OCI-LY3 (cell line): Measurements from ENCODE around the gene TMEM272.

Experiments used
- H2AFZ ChIP-seq: fragments of 200-600, 300-600 bp; shearing (Covaris generic); 2 replicates; pipeline ENCODE4 v1.6.0; 2014; ENCODE audit warnings: antibody characterized with exemption, low read depth, low read length
- H3K27ac ChIP-seq: fragments of 200-600, 300-600 bp; sonication (generic); 2 replicates; pipeline ENCODE4 v1.5.1; 2014; ENCODE audit warnings: mild to moderate bottlenecking, low read length, moderate library complexity, mixed read lengths
- H3K27me3 ChIP-seq: fragments of 200-600, 300-600 bp; sonication (generic); 2 replicates; pipeline ENCODE4 v1.6.1; 2014; ENCODE audit warnings: low read depth, low read length, mixed read lengths
- H3K36me3 ChIP-seq: fragments of 200-600, 300-600 bp; sonication (generic); replicated peaks from 2 replicates; pipeline ENCODE3; 2014; ENCODE audit warnings: low read depth, low read length, mixed read lengths
- H3K4me1 ChIP-seq: fragments of 300-600, 200-600 bp; sonication (generic); 2 replicates; pipeline ENCODE4 v1.6.1; 2014; ENCODE audit warnings: low read length, mixed read lengths
- H3K4me2 ChIP-seq: fragments of 200-600, 300-600 bp; sonication (generic); 2 replicates; pipeline ENCODE4 v1.6.1; 2014; ENCODE audit warnings: low read length, mixed read lengths
- H3K4me3 ChIP-seq: fragments of 300-600, 200-600 bp; sonication (generic); 2 replicates; pipeline ENCODE4 v1.5.1; 2014; ENCODE audit warnings: antibody characterized with exemption, mild to moderate bottlenecking, low read length, moderate library complexity
- H3K79me2 ChIP-seq: fragments of 300-600, 200-600 bp; shearing (Covaris generic); 2 replicates; pipeline ENCODE4 v1.6.1; 2014; ENCODE audit warnings: mild to moderate bottlenecking, low read length, mixed read lengths
- H3K9ac ChIP-seq: fragments of 300-600, 200-600 bp; shearing (Covaris generic); 2 replicates; pipeline ENCODE4 v1.6.0; 2014; ENCODE audit warnings: mild to moderate bottlenecking, low read length, moderate library complexity
- H3K9me3 ChIP-seq: fragments of 200-600, 300-600 bp; shearing (Covaris generic); 2 replicates; pipeline ENCODE4 v1.6.1; 2014; ENCODE audit warnings: low read length, mixed read lengths; ENCODE audit not compliant: insufficient read depth
- H4K20me1 ChIP-seq: fragments of 200-600, 300-600 bp; sonication (generic); 2 replicates; pipeline ENCODE4 v1.6.1; 2016; ENCODE audit warnings: low read length, mixed read lengths; ENCODE audit not compliant: insufficient read depth
- CTCF ChIP-seq: fragments of 200-600, 300-600 bp; sonication (generic); IDR thresholded peaks from 2 replicates; pipeline ENCODE4 v1.5.1; 2014; ENCODE audit warnings: antibody characterized with exemption, low read length, low read depth
- EZH2phosphoT487 ChIP-seq: fragments of 200-600 bp; shearing (Covaris generic); IDR thresholded peaks from 2 replicates; pipeline ENCODE4 v1.6.1; 2018; ENCODE audit warnings: antibody characterized with exemption, mixed run types, low read depth

Gene TMEM272

GRCh38 chr13:51802631-51803418, 42.2 kb downstream of the TMEM272 start:
- peak overlapping the region; percentile 89 for H3K4me2 ChIP-seq
- H3K4me1 ChIP-seq = peaks cover 36% of the 10 kb centered on the region
- H3K27ac ChIP-seq = peak overlapping the region; percentile 78
- peak overlapping the region; percentile 78 for H3K9ac ChIP-seq
- no peaks in the 10 kb centered on the region for H4K20me1 ChIP-seq
- H3K79me2 ChIP-seq = peaks cover 15% of the 10 kb centered on the region
- H2AFZ ChIP-seq = 0 out of 2 replicates have a peak overlapping the region, but pooled peaks have one; percentile 27
- H3K9me3 ChIP-seq = no peaks in the 10 kb centered on the region
- peaks cover 7% of the 10 kb centered on the region for H3K36me3 ChIP-seq
- H3K27me3 ChIP-seq = no peaks in the 10 kb centered on the region
- TF ChIP-seq EZH2phosphoT487 (no peak), CTCF (no peak)
- H3K4me3 ChIP-seq = peak overlapping the region; percentile 81

GRCh38 chr13:51801631-51802099, 43.3 kb downstream of the TMEM272 start:
- Histone ChIP-seq H2AFZ (no peak overlapping the region), H3K4me3 (no peak overlapping the region), H3K4me1 (peaks cover 46% of the 10 kb centered on the region), H3K27ac (no peak overlapping the region), H3K36me3 (peaks cover 7% of the 10 kb centered on the region), H3K9ac (no peak overlapping the region), H3K9me3 (no peaks in the 10 kb centered on the region), H3K27me3 (no peaks in the 10 kb centered on the region), H3K79me2 (peaks cover 15% of the 10 kb centered on the region), H3K4me2 (peak overlapping the region; percentile 89), H4K20me1 (no peaks in the 10 kb centered on the region)
- TF ChIP-seq EZH2phosphoT487 (no peak), CTCF (no peak)

GRCh38 chr13:51800486-51800885, 44.5 kb downstream of the TMEM272 start:
- H3K79me2 ChIP-seq = peaks cover 15% of the 10 kb centered on the region
- H3K36me3 ChIP-seq = peaks cover 6% of the 10 kb centered on the region
- H4K20me1 ChIP-seq = no peaks in the 10 kb centered on the region
- peaks cover 53% of the 10 kb centered on the region for H3K4me1 ChIP-seq
- H3K9me3 ChIP-seq = no peaks in the 10 kb centered on the region
- H3K4me3 ChIP-seq = no peak overlapping the region
- no peak overlapping the region for H3K27ac ChIP-seq
- no peak overlapping the region for H3K4me2 ChIP-seq
- no peaks in the 10 kb centered on the region for H3K27me3 ChIP-seq
- H2AFZ ChIP-seq = no peak overlapping the region
- no peak for TF ChIP-seq EZH2phosphoT487
- TF ChIP-seq CTCF = no peak
- H3K9ac ChIP-seq = no peak overlapping the region

GRCh38 chr13:51799261-51799660, 45.7 kb downstream of the TMEM272 start:
- Histone ChIP-seq H3K4me1 (peaks cover 54% of the 10 kb centered on the region), H3K27me3 (no peaks in the 10 kb centered on the region), H3K4me3 (no peak overlapping the region), H2AFZ (no peak overlapping the region), H3K9ac (no peak overlapping the region), H3K9me3 (no peaks in the 10 kb centered on the region), H3K4me2 (no peak overlapping the region), H4K20me1 (no peaks in the 10 kb centered on the region), H3K36me3 (peaks cover 2% of the 10 kb centered on the region), H3K79me2 (peaks cover 7% of the 10 kb centered on the region; the same call in 1 of the 2 replicates), H3K27ac (no peak overlapping the region)
- no peak for TF ChIP-seq CTCF
